ENCODE results near the gene GRHL1.
A peak's percentile ranks its signal among the peaks of the same experiment; 100 is the strongest.

- TF ChIP-seq, protein P1, sequence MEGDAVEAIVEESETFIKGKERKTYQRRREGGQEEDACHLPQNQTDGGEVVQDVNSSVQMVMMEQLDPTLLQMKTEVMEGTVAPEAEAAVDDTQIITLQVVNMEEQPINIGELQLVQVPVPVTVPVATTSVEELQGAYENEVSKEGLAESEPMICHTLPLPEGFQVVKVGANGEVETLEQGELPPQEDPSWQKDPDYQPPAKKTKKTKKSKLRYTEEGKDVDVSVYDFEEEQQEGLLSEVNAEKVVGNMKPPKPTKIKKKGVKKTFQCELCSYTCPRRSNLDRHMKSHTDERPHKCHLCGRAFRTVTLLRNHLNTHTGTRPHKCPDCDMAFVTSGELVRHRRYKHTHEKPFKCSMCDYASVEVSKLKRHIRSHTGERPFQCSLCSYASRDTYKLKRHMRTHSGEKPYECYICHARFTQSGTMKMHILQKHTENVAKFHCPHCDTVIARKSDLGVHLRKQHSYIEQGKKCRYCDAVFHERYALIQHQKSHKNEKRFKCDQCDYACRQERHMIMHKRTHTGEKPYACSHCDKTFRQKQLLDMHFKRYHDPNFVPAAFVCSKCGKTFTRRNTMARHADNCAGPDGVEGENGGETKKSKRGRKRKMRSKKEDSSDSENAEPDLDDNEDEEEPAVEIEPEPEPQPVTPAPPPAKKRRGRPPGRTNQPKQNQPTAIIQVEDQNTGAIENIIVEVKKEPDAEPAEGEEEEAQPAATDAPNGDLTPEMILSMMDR (IDR thresholded peaks at IDR 0.05 in 8 of 11, conservative IDR thresholded peaks at IDR 0.05 in 3 of 11): peak in 1 of 11 experiments; percentile 33
- TF ChIP-seq POLR2A (IDR thresholded peaks at IDR 0.05) (no peak), POLR2AphosphoS5 (IDR thresholded peaks at IDR 0.05) (no peak)
Observed at GRCh38 chr2:9950521-9951271, 797 bp upstream of the GRHL1 start.
